GM12878 (cell line): ENCODE data around the gene ADPRHL1. TPM values are rescaled to one million over a fixed set of nuclear protein-coding genes. Genes with fewer than 3 reads are reported as not detected.
"Not testable (repeated sequence)": the region's sequence is repeated elsewhere in the genome, so short reads cannot be mapped to it uniquely, and the experiment has no call there.

Experiments
- ATAC-seq: fragments of 200-7000 bp; cut with Tn5 transposase; 3 replicates; pipeline ENCODE4 v1.9.1; 2020; ENCODE audit warnings: mild to moderate bottlenecking, moderate library complexity
- BruUV-seq: library from RNA; stranded (reverse); fragments of 400-500 nt; replicated peaks from 2 replicates; lab custom pipeline; 2021; lab: Mats Ljungman, UMichigan
- CTCF ChIA-PET: fragments of 300-600 bp; sonication (Branson Sonifier 250); formaldehyde crosslinking; extraction: SDS; loops from one replicate; lab custom pipeline; 2021; ENCODE audit warnings: inconsistent platforms; lab: Yijun Ruan, JAX
- POLR2A ChIA-PET: fragments of 350-600 bp; formaldehyde crosslinking; extraction: SDS; loops from one replicate; lab custom pipeline; 2021; ENCODE audit warnings: inconsistent platforms; lab: Charles Lee
- RAD21 ChIA-PET: fragments of 300-600 bp; sonication (Branson Sonifier 250); formaldehyde crosslinking; loops from one replicate; lab custom pipeline; 2023; ENCODE audit warnings: antibody characterized with exemption; ENCODE audit not compliant: unreplicated experiment; lab: Charles Lee
- SMC1A ChIA-PET: fragments of 300-600 bp; sonication (Branson Sonifier 250); formaldehyde crosslinking; loops from one replicate; lab custom pipeline; 2023; ENCODE audit not compliant: unreplicated experiment, uncharacterized antibody; lab: Charles Lee
- DNase-seq: peaks from one replicate; pipeline ENCODE4 v3.0.0-alpha.2; 2011; ENCODE audit warnings: low read depth, low spot score
- FAIRE-seq: peaks from 3 replicates; lab custom pipeline; 2011; peaks lifted over from hg19 to GRCh38; lab: Jason Lieb, UNC
- H2AFZ ChIP-seq: 2 replicates; pipeline ENCODE4 v1.6.0; 2011; ENCODE audit warnings: low read depth, low read length, control low read depth; ENCODE audit not compliant: control insufficient read depth
- H3K27ac ChIP-seq: 2 replicates; pipeline ENCODE4 v1.5.1; 2011; ENCODE audit warnings: control low read depth; ENCODE audit not compliant: control insufficient read depth, insufficient read depth
- H3K27me3 ChIP-seq, 2 experiments: replicated peaks in 1 of 2; 2 replicates each; pipeline versions ENCODE4 v1.6.0 to v1.6.1; 2011; ENCODE audit warnings: low read length in 1 of 2; ENCODE audit not compliant: control insufficient read depth in 2 of 2, insufficient read depth in 2 of 2
- H3K36me3 ChIP-seq, 2 experiments: 2 replicates each; pipeline ENCODE4 v1.5.1; 2011; ENCODE audit warnings: low read length in 1 of 2; ENCODE audit not compliant: control insufficient read depth in 2 of 2, insufficient read depth in 2 of 2
- H3K4me1 ChIP-seq: 2 replicates; pipeline ENCODE4 v1.6.1; 2011; ENCODE audit warnings: mild to moderate bottlenecking, low read length, moderate library complexity, mixed read lengths; ENCODE audit not compliant: control insufficient read depth, insufficient read depth
- H3K4me2 ChIP-seq: 2 replicates; pipeline ENCODE4 v1.6.0; 2011; ENCODE audit warnings: control low read depth; ENCODE audit not compliant: control insufficient read depth, insufficient read depth
- H3K4me3 ChIP-seq: fragments of 200-600 bp; sonication (generic); 2 replicates; pipeline ENCODE4 v1.5.1; 2016
- H3K79me2 ChIP-seq: 2 replicates; pipeline ENCODE4 v1.6.0; 2011; ENCODE audit warnings: low read length; ENCODE audit not compliant: control insufficient read depth, insufficient read depth
- H3K9ac ChIP-seq: 2 replicates; pipeline ENCODE4 v1.8.0; 2011; ENCODE audit warnings: low read length, control low read depth, mixed read lengths; ENCODE audit not compliant: control insufficient read depth, insufficient read depth
- H3K9me3 ChIP-seq: replicated peaks from 3 replicates; pipeline ENCODE4 v1.5.1; 2011; ENCODE audit warnings: mild to moderate bottlenecking, low read length; ENCODE audit not compliant: control insufficient read depth, insufficient read depth
- H4K20me1 ChIP-seq: 2 replicates; pipeline ENCODE4 v1.6.0; 2011; ENCODE audit not compliant: control insufficient read depth, insufficient read depth
- EZH2 ChIP-seq: IDR thresholded peaks from 2 replicates; pipeline ENCODE4 v1.6.1; 2012; ENCODE audit warnings: low read depth, mild to moderate bottlenecking, control low read depth, inconsistent platforms, low read length, borderline replicate concordance; ENCODE audit not compliant: control insufficient read depth
- RBBP5 ChIP-seq: fragments of 200-600 bp; sonication (generic); conservative IDR thresholded peaks from 2 replicates; pipeline ENCODE4 v1.6.1; 2016
- SUZ12 ChIP-seq: fragments of 200-600 bp; sonication (generic); IDR thresholded peaks from one replicate; pipeline ENCODE4 v1.6.1; 2018; ENCODE audit warnings: antibody characterized with exemption, mild to moderate bottlenecking; ENCODE audit not compliant: unreplicated experiment
- ZNF24 ChIP-seq: fragments of 450-650 bp; IDR thresholded peaks from 2 replicates; pipeline ENCODE4 v1.6.1; 2017; ENCODE audit warnings: antibody characterized with exemption, mild to moderate bottlenecking
- whole genome bisulfite sequencing: methylation state at CpG from one replicate; pipeline ENCODE4 v1.1.6; 2016; ENCODE audit warnings: low lambda C conversion rate; ENCODE audit not compliant: insufficient replicate concordance, insufficient coverage; ENCODE audit errors: missing lambda C conversion rate; 5-methylcytosine and 5-hydroxymethylcytosine counted together
- in situ Hi-C: fragments of 300-500 bp; cut with MboI; formaldehyde crosslinking; loops from 9 replicates; pipeline ENCODE4 v1.14.3; 2018; ENCODE audit warnings: mixed read lengths
- intact Hi-C: fragments of 100-400 bp; cut with micrococcal nuclease; formaldehyde crosslinking; loops from one replicate; pipeline ENCODE4 v1.14.2; 2022; ENCODE audit not compliant: unreplicated experiment
- polyA plus RNA-seq, 11 experiments: library from polyadenylated mRNA; depleted of rRNA in 4 of 11; unstranded in 6 of 11; stranded (reverse) in 5 of 11; fragments of >200 nt; fragmentation: Nextera tagmentation in 4 of 11; fragmentation: Illumina TruSeq in 1 of 11; extraction: Ambion mirVana in 4 of 11; extraction: Trizol in 1 of 11; gene quantifications; 1 replicate in 1 of 11; 2 replicates in 10 of 11; pipeline versions ENCODE4 v1.2.1 to v1.2.3, GENCODE V29; 2011 to 2016; ENCODE audit warnings: inconsistent platforms in 2 of 11, missing spikeins in 2 of 11, low read depth in 1 of 11
- total RNA-seq, 4 experiments: library from RNA; depleted of rRNA in 3 of 4; stranded (reverse); fragments of >200 nt in 3 of 4; fragmentation: Illumina TruSeq in 1 of 4; extraction: Trizol in 1 of 4; gene quantifications; 2 replicates each; pipeline versions ENCODE4 v1.2.1 to v1.2.3, GENCODE V29; 2013 to 2021
- TF ChIP-seq, protein P1 (sequence below): fragments of 450-650 bp; IDR thresholded peaks from 2 replicates; pipeline ENCODE4 v1.6.1; 2014; ENCODE audit warnings: mild to moderate bottlenecking

ADPRHL1 gene
- total and polyA plus RNA-seq, 10 of the 15 experiments (the other 5 are each of a cell fraction or from before 2014, with no cell fraction given) = 0.05 to 1.9 (median 1.0) TPM

DNA sequence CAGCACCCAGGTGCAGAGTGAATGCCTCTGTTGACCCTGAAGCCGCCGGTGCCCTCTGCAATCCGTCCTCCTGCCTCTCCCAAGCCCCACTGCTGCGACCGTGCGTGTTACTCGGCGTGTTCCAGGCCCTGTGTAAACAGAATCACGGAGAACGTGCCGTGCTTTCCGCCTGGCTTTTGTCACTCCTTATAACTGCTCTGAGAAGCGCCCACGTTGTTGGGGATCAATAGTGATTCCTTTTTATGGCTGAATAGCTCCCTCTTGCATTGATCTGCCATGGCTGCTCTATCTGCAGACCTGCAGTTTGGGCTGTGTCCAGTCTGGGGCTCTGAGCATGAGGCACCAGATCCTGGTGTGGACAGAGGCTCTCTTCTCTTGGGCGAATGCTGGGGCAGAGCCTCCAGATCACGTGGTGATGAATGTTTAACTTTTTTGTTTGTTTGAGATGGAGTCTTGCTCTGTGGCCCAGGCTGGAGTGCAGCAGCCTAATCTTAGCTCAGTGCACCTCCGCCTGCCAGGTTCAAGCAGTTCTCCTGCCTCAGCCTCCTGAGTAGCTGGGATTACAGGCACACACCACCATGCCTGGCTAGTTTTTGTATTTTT, 15.8 kb downstream of the ADPRHL1 start (continued):
- TF ChIP-seq EZH2 (no peak), SUZ12 (no peak), RBBP5 (no peak), ZNF24 (no peak)
- TF ChIP-seq, protein P1, sequence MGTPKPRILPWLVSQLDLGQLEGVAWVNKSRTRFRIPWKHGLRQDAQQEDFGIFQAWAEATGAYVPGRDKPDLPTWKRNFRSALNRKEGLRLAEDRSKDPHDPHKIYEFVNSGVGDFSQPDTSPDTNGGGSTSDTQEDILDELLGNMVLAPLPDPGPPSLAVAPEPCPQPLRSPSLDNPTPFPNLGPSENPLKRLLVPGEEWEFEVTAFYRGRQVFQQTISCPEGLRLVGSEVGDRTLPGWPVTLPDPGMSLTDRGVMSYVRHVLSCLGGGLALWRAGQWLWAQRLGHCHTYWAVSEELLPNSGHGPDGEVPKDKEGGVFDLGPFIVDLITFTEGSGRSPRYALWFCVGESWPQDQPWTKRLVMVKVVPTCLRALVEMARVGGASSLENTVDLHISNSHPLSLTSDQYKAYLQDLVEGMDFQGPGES = no peak

DNA sequence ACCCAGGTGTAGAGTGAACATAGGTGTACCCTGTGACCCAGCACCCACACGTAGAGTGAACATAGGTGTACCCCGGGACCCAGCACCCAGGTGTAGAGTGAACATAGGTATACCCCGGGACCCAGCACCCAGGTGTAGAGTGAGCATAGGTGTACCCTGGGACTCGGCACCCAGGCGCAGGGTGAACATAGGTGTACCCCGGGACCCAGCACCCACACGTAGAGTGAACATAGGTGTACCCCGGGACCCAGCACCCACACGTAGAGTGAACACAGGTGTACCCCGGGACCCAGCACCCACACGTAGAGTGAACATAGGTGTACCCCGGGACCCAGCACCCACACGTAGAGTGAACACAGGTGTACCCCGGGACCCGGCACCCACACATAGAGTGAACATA, 16.4 kb downstream of the ADPRHL1 start:
- CTCF ChIA-PET = not testable (repeated sequence)

DNA sequence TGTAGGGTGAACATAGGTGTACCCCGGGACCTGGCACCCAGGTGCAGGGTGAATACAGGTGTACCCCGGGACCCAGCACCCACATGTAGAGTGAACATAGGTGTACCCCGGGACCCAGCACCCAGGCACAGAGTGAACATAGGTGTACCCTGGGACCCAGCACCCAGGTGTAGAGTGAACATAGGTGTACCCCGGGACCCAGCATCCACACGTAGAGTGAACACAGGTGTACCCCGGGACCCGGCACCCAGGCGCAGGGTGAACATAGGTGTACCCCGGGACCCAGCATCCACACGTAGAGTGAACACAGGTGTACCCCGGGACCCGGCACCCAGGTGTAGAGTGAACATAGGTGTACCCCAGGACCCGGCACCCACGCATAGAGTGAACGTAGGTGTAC, 17.4 kb downstream of the ADPRHL1 start:
- intact Hi-C loops, H3K27me3 ChIP-seq, SMC1A ChIA-PET, H2AFZ ChIP-seq, H3K9me3 ChIP-seq, RAD21 ChIA-PET, H3K4me2 ChIP-seq, ATAC-seq, H4K20me1 ChIP-seq, CTCF ChIA-PET, H3K79me2 ChIP-seq, H3K27ac ChIP-seq, H3K9ac ChIP-seq, DNase-seq, H3K4me3 ChIP-seq, FAIRE-seq, in situ Hi-C loops, H3K4me1 ChIP-seq, POLR2A ChIA-PET, H3K36me3 ChIP-seq, BruUV-seq: not testable (repeated sequence)
- WGBS = 96% methylated on average over 15 of the region's 15 CpGs

More for the DNA sequence above, 16.4 kb downstream of the ADPRHL1 start:
- H3K9ac ChIP-seq, DNase-seq, RAD21 ChIA-PET, H3K4me2 ChIP-seq, in situ Hi-C loops, H3K9me3 ChIP-seq, H3K27me3 ChIP-seq, FAIRE-seq, intact Hi-C loops, SMC1A ChIA-PET, H3K36me3 ChIP-seq, H4K20me1 ChIP-seq, BruUV-seq, H3K4me3 ChIP-seq, H2AFZ ChIP-seq, H3K27ac ChIP-seq, H3K4me1 ChIP-seq, POLR2A ChIA-PET, ATAC-seq, H3K79me2 ChIP-seq: not testable (repeated sequence)
- 96% methylated on average over 14 of the region's 15 CpGs for WGBS
